Fibroblast of mammary gland (primary cell): Measurements from ENCODE around the gene CCRL2.

Source experiments
- DNase-seq: peaks from one replicate; pipeline ENCODE4 v3.0.0-alpha.2; 2010; ENCODE audit warnings: low read depth
- H3K4me3 ChIP-seq: 2 replicates; pipeline ENCODE4 v1.5.1; 2011; ENCODE audit warnings: low read depth, mild to moderate bottlenecking, low read length, moderate library complexity; ENCODE audit not compliant: control insufficient read depth
- CTCF ChIP-seq: conservative IDR thresholded peaks from 2 replicates; pipeline ENCODE4 v1.5.1; 2011; ENCODE audit warnings: low read depth, low read length, inconsistent platforms; ENCODE audit not compliant: control insufficient read depth, insufficient read depth

CCRL2 gene

GRCh38 chr3:46411271-46411670, 4.2 kb downstream of the CCRL2 start:
- no peak for DNase-seq
- H3K4me3 ChIP-seq = no peak overlapping the region
- no peak for TF ChIP-seq CTCF

GRCh38 chr3:46412786-46413298, 5.8 kb downstream of the CCRL2 start:
- H3K4me3 ChIP-seq = no peak overlapping the region
- DNase-seq = no peak
- no peak for TF ChIP-seq CTCF

GRCh38 chr3:46413951-46414350, 6.9 kb downstream of the CCRL2 start:
- TF ChIP-seq CTCF = no peak
- DNase-seq = no peak
- H3K4me3 ChIP-seq = no peak overlapping the region

- DNase-seq = no peak
- TF ChIP-seq CTCF = no peak
- no peak overlapping the region for H3K4me3 ChIP-seq
Observed at GRCh38 chr3:46414739-46415138, 7.7 kb downstream of the CCRL2 start.

- no peak for DNase-seq
- H3K4me3 ChIP-seq = no peak overlapping the region
- TF ChIP-seq CTCF = no peak
Observed at GRCh38 chr3:46416125-46416810, 9.2 kb downstream of the CCRL2 start.

GRCh38 chr3:46416811-46417510, 9.9 kb downstream of the CCRL2 start:
- DNase-seq = no peak
- TF ChIP-seq CTCF = no peak
- H3K4me3 ChIP-seq = no peak overlapping the region
